ENCODE data around the gene MET.

GRCh38 chr7:116801092-116801710, 129.2 kb downstream of the MET start:
- TF ChIP-seq PBX3 (IDR thresholded peaks at IDR 0.05): no peak
- TF ChIP-seq POLR2A (IDR thresholded peaks at IDR 0.05; ENCODE audit: low read length): no peak
- TF ChIP-seq ZFP36 (IDR thresholded peaks at IDR 0.05; ENCODE audit: borderline replicate concordance, partially characterized antibody): no peak
- peak; percentile 71 for TF ChIP-seq JUNB (IDR thresholded peaks at IDR 0.05)
- TF ChIP-seq CTCF (IDR thresholded peaks at IDR 0.05): no peak

All from A549 (cell line).